WTC11 (cell line): ENCODE measurements around the gene HTR4. TPM values are rescaled to one million over a fixed set of nuclear protein-coding genes. Genes with fewer than 3 reads are reported as not detected.

ENCODE experiments used
- ATAC-seq: fragments of 200-7000 bp; cut with Tn5 transposase; 2 replicates; pipeline ENCODE4 v1.10.0; 2021; ENCODE audit warnings: mild to moderate bottlenecking, moderate library complexity
- CTCF ChIA-PET: fragments of 300-600 bp; sonication (Branson Sonifier 250); formaldehyde crosslinking; loops from one replicate; lab custom pipeline; 2021; ENCODE audit warnings: antibody characterized with exemption; lab: Charles Lee
- POLR2A ChIA-PET: fragments of 350-600 bp; sonication (Branson Sonifier 250); formaldehyde crosslinking; loops from one replicate; lab custom pipeline; 2021; ENCODE audit warnings: antibody characterized with exemption; lab: Charles Lee
- DNase-seq: peaks from one replicate; pipeline ENCODE4 v3.0.0; 2021; ENCODE audit warnings: low spot score
- H3K27ac Mint-ChIP-seq: 2 replicates; pipeline ENCODE4 v1.8.0; 2021; ENCODE audit warnings: mixed read lengths
- H3K27me3 Mint-ChIP-seq: 2 replicates; pipeline ENCODE4 v1.8.0; 2021; ENCODE audit warnings: low read depth, mild to moderate bottlenecking, moderate library complexity, mixed read lengths
- H3K36me3 Mint-ChIP-seq: 2 replicates; pipeline ENCODE4 v1.8.0; 2021; ENCODE audit warnings: mixed read lengths
- H3K4me1 Mint-ChIP-seq: 2 replicates; pipeline ENCODE4 v1.8.0; 2022; ENCODE audit warnings: mixed read lengths
- H3K4me3 Mint-ChIP-seq: 2 replicates; pipeline ENCODE4 v1.8.0; 2021; ENCODE audit warnings: mild to moderate bottlenecking, moderate library complexity, mixed read lengths
- H3K9me3 Mint-ChIP-seq: 2 replicates; pipeline ENCODE4 v1.8.0; 2021; ENCODE audit warnings: mixed read lengths
- CBFB ChIP-seq: sonication (generic); formaldehyde crosslinking; IDR thresholded peaks from 2 replicates; pipeline ENCODE4 v1.8.1; 2022; ENCODE audit warnings: mild to moderate bottlenecking, low read depth, missing genetic modification reagents
- CDX4 ChIP-seq: fragments of 250-450 bp; sonication (Bioruptor Pico); IDR thresholded peaks from 2 replicates; pipeline ENCODE4 v1.9.0; 2021; ENCODE audit warnings: moderate library complexity, mild to moderate bottlenecking, inconsistent platforms, borderline replicate concordance
- CREM ChIP-seq: sonication (generic); formaldehyde crosslinking; IDR thresholded peaks from 2 replicates; pipeline ENCODE4 v1.8.1; 2022; ENCODE audit warnings: mild to moderate bottlenecking, missing genetic modification reagents, moderate library complexity
- E2F4 ChIP-seq: sonication (generic); formaldehyde crosslinking; IDR thresholded peaks from 2 replicates; pipeline ENCODE4 v1.8.1; 2022; ENCODE audit warnings: low read depth, mild to moderate bottlenecking, moderate library complexity, missing genetic modification reagents, borderline replicate concordance
- ELF4 ChIP-seq: sonication (generic); formaldehyde crosslinking; IDR thresholded peaks from 2 replicates; pipeline ENCODE4 v1.8.1; 2022; ENCODE audit warnings: low read depth, mild to moderate bottlenecking, moderate library complexity, missing genetic modification reagents
- EMX1 ChIP-seq: fragments of 250-450 bp; sonication (Bioruptor Pico); IDR thresholded peaks from 2 replicates; pipeline ENCODE4 v1.8.0; 2021; ENCODE audit warnings: mild to moderate bottlenecking
- ETV6 ChIP-seq: sonication (generic); formaldehyde crosslinking; IDR thresholded peaks from 2 replicates; pipeline ENCODE4 v1.8.1; 2022; ENCODE audit warnings: mild to moderate bottlenecking, missing genetic modification reagents
- FOXP4 ChIP-seq: sonication (generic); formaldehyde crosslinking; IDR thresholded peaks from 2 replicates; pipeline ENCODE4 v1.8.0; 2022; ENCODE audit warnings: mild to moderate bottlenecking, missing genetic modification reagents
- HMGXB4 ChIP-seq: sonication (generic); formaldehyde crosslinking; IDR thresholded peaks from 2 replicates; pipeline ENCODE4 v1.8.1; 2023; ENCODE audit warnings: mild to moderate bottlenecking, moderate library complexity, missing genetic modification reagents
- JAZF1 ChIP-seq: fragments of 250-450 bp; sonication (Bioruptor Pico); IDR thresholded peaks from 2 replicates; pipeline ENCODE4 v1.9.0; 2021; ENCODE audit warnings: moderate library complexity, mild to moderate bottlenecking, inconsistent platforms
- MXD4 ChIP-seq: fragments of 250-450 bp; sonication (Bioruptor Pico); IDR thresholded peaks from 2 replicates; pipeline ENCODE4 v1.8.0; 2021; ENCODE audit warnings: mild to moderate bottlenecking, moderate library complexity, borderline replicate concordance
- NR2C2 ChIP-seq: sonication (generic); formaldehyde crosslinking; IDR thresholded peaks from 2 replicates; pipeline ENCODE4 v1.8.0; 2022; ENCODE audit warnings: mild to moderate bottlenecking, missing genetic modification reagents
- PREB ChIP-seq: sonication (generic); formaldehyde crosslinking; IDR thresholded peaks from 2 replicates; pipeline ENCODE4 v1.8.1; 2022; ENCODE audit warnings: mild to moderate bottlenecking, missing genetic modification reagents, moderate library complexity, borderline replicate concordance
- PRRX2 ChIP-seq: fragments of 250-450 bp; sonication (Bioruptor Pico); IDR thresholded peaks from 2 replicates; pipeline ENCODE4 v1.8.0; 2021; ENCODE audit warnings: mild to moderate bottlenecking
- STAT6 ChIP-seq: sonication (generic); formaldehyde crosslinking; conservative IDR thresholded peaks from 2 replicates; pipeline ENCODE4 v1.8.1; 2023; ENCODE audit warnings: mild to moderate bottlenecking, low read depth, missing genetic modification reagents, moderate library complexity
- TP53 ChIP-seq: sonication (generic); formaldehyde crosslinking; IDR thresholded peaks from 2 replicates; pipeline ENCODE4 v1.8.1; 2023; ENCODE audit warnings: mild to moderate bottlenecking, missing genetic modification reagents
- ZNF219 ChIP-seq: sonication (generic); formaldehyde crosslinking; IDR thresholded peaks from 2 replicates; pipeline ENCODE4 v1.8.0; 2023; ENCODE audit warnings: missing genetic modification reagents, mild to moderate bottlenecking, borderline replicate concordance
- ZNF232 ChIP-seq: sonication (generic); formaldehyde crosslinking; IDR thresholded peaks from 2 replicates; pipeline ENCODE4 v1.8.0; 2022; ENCODE audit warnings: mild to moderate bottlenecking, missing genetic modification reagents
- ZNF512 ChIP-seq: sonication (generic); formaldehyde crosslinking; IDR thresholded peaks from 2 replicates; pipeline ENCODE4 v1.8.1; 2022; ENCODE audit warnings: missing genetic modification reagents, borderline replicate concordance
- total RNA-seq: library from RNA; stranded (reverse); gene quantifications from 3 replicates; pipeline ENCODE4 v1.2.3, GENCODE V29; 2021

Gene HTR4
- total RNA-seq, 1 experiment from 2014 or later, result not detected

GRCh38 chr5:148543727-148544126 is 110.6 kb downstream of the HTR4 start:
- ATAC-seq (no peak), DNase-seq (no peak)
- H3K9me3 Mint-ChIP-seq, result peaks cover 10% of the 10 kb centered on the region
- H3K36me3 Mint-ChIP-seq, result no peaks in the 10 kb centered on the region
- POLR2A ChIA-PET, result no interaction called here
- H3K4me1 Mint-ChIP-seq, result no peaks in the 10 kb centered on the region
- TF ChIP-seq MXD4 (CRISPR knock-in tag) (no peak), PRRX2 (no peak), ZNF232 (no peak), STAT6 (CRISPR knock-in tag) (no peak), HMGXB4 (CRISPR knock-in tag) (no peak), CDX4 (no peak), CBFB (CRISPR knock-in tag) (no peak), ELF4 (no peak), JAZF1 (no peak)
- no peaks in the 10 kb centered on the region; the same call in 1 of the 2 replicates for H3K27me3 Mint-ChIP-seq
- H3K4me3 Mint-ChIP-seq, result no peak overlapping the region
- CTCF ChIA-PET, result interaction anchor here (0.8 kb wide), 2 partner anchors 185 to 187 kb away, joined by 3 read pairs; no protein-coding TSS in a partner anchor
- H3K27ac Mint-ChIP-seq, result no peak overlapping the region

GRCh38 chr5:148542812-148543211 is 111.5 kb downstream of the HTR4 start:
- POLR2A ChIA-PET, result no interaction called here
- no peak for ATAC-seq
- no peak for TF ChIP-seq TP53 (CRISPR knock-in tag)
- TF ChIP-seq ETV6 (CRISPR knock-in tag), result no peak
- no peak for TF ChIP-seq CREM (CRISPR knock-in tag)
- no peak for TF ChIP-seq EMX1 (CRISPR knock-in tag)
- TF ChIP-seq ZNF512, result no peak
- no peak for TF ChIP-seq NR2C2 (CRISPR knock-in tag)
- no peak for TF ChIP-seq CDX4
- no peak for TF ChIP-seq ZNF219 (CRISPR knock-in tag)
- TF ChIP-seq PREB (CRISPR knock-in tag), result no peak
- TF ChIP-seq E2F4 (CRISPR knock-in tag), result no peak
- TF ChIP-seq FOXP4 (CRISPR knock-in tag), result no peak

More at GRCh38 chr5:148542812-148543211, 111.5 kb downstream of the HTR4 start:
- H3K4me3 Mint-ChIP-seq, result no peak overlapping the region
- H3K27ac Mint-ChIP-seq, result no peak overlapping the region
- H3K4me1 Mint-ChIP-seq, result no peaks in the 10 kb centered on the region
- CTCF ChIA-PET, result no interaction called here
- H3K27me3 Mint-ChIP-seq, result no peaks in the 10 kb centered on the region; the same call in none of the 2 replicates
- H3K36me3 Mint-ChIP-seq, result no peaks in the 10 kb centered on the region
- DNase-seq, result no peak
- H3K9me3 Mint-ChIP-seq, result peaks cover 10% of the 10 kb centered on the region
